Thymus (tissue), 14 donors: ENCODE results near the gene LHFPL2. TPM values are rescaled to one million over a fixed set of nuclear protein-coding genes. Genes with fewer than 3 reads are reported as not detected.
A peak's percentile ranks its signal among the peaks of the same experiment; 100 is the strongest.
"Not testable (repeated sequence)": the region's sequence is repeated elsewhere in the genome, so short reads cannot be mapped to it uniquely, and the experiment has no call there.

Experiments
- DNase-seq, 9 donors: peaks; one replicate each; pipeline ENCODE4 v3.0.0-alpha.2; 2013; ENCODE audit warnings: low spot score in 9 of 9, low read depth in 6 of 9, missing footprints in 1 of 9
- H3K27ac ChIP-seq, 2 donors: one replicate each; pipeline ENCODE4 v1.5.1; 2013; ENCODE audit warnings: control low read depth in 1 of 2, low read depth in 1 of 2, low read length in 1 of 2, mild to moderate bottlenecking in 1 of 2, moderate library complexity in 1 of 2
- H3K27me3 ChIP-seq, 2 donors: one replicate each; pipeline ENCODE4 v1.5.1; 2013; ENCODE audit warnings: low read length in 1 of 2; ENCODE audit not compliant: control insufficient read depth in 2 of 2, insufficient read depth in 1 of 2
- H3K36me3 ChIP-seq, 2 donors: one replicate each; pipeline ENCODE4 v1.5.1; 2013; ENCODE audit warnings: low read length in 1 of 2, mild to moderate bottlenecking in 1 of 2, moderate library complexity in 1 of 2; ENCODE audit not compliant: control insufficient read depth in 2 of 2, insufficient read depth in 2 of 2
- H3K4me1 ChIP-seq, 2 donors: one replicate each; pipeline ENCODE4 v1.5.1; 2013; ENCODE audit warnings: low read length in 2 of 2; ENCODE audit not compliant: control insufficient read depth in 2 of 2, insufficient read depth in 2 of 2
- H3K4me3 ChIP-seq, 2 donors: one replicate each; pipeline ENCODE4 v1.5.1; 2013; ENCODE audit warnings: low read length in 2 of 2, control low read depth in 1 of 2, mild to moderate bottlenecking in 1 of 2
- H3K9me3 ChIP-seq, 2 donors: one replicate each; pipeline ENCODE4 v1.5.1; 2013; ENCODE audit warnings: low read length in 1 of 2, mild to moderate bottlenecking in 1 of 2; ENCODE audit not compliant: control insufficient read depth in 2 of 2, insufficient read depth in 1 of 2
- WGBS: extraction: QIAGEN DNeasy Blood & Tissue Kit; methylation state at CpG from one replicate; pipeline ENCODE4 v1.1.7; 2013; 5-methylcytosine and 5-hydroxymethylcytosine counted together
- long read RNA-seq, 10 donors: transcript quantifications; one replicate each; lab custom pipeline, GENCODE V29; 2026
- polyA plus RNA-seq: library from polyadenylated mRNA; stranded (reverse); fragments of 200-250 nt; gene quantifications from one replicate; pipeline ENCODE4 v1.2.3, GENCODE V29; 2013
- total RNA-seq: library from RNA; stranded (reverse); fragments of 120-200 nt; gene quantifications from one replicate; pipeline ENCODE4 v1.2.4, GENCODE V29; 2013
- donor health status: healthy.

LHFPL2 gene
- 21.4 TPM for total RNA-seq
- 9.1 TPM for polyA plus RNA-seq
- long read RNA-seq, donor 1, result 0 reads
- long read RNA-seq, donor 2, result 0 reads
- long read RNA-seq, donor 3, full-length matches to known transcripts, result 2 of 2 reads
- long read RNA-seq, donor 3, partial matches to known transcripts, result 0 of 2 reads
- long read RNA-seq, donor 3, other reads (novel, unspliced or antisense), result 0 of 2 reads
- long read RNA-seq, donor 4, full-length matches to known transcripts, result 2 of 2 reads
- long read RNA-seq, donor 4, partial matches to known transcripts, result 0 of 2 reads
- long read RNA-seq, donor 4, other reads (novel, unspliced or antisense), result 0 of 2 reads
- long read RNA-seq, donor 5, full-length matches to known transcripts, result 5 of 5 reads
- long read RNA-seq, donor 5, partial matches to known transcripts, result 0 of 5 reads
- long read RNA-seq, donor 5, other reads (novel, unspliced or antisense), result 0 of 5 reads
- long read RNA-seq, donor 6, full-length matches to known transcripts, result 4 of 4 reads
- long read RNA-seq, donor 6, partial matches to known transcripts, result 0 of 4 reads
- long read RNA-seq, donor 6, other reads (novel, unspliced or antisense), result 0 of 4 reads
- long read RNA-seq, donor 7, full-length matches to known transcripts, result 2 of 2 reads
- long read RNA-seq, donor 7, partial matches to known transcripts, result 0 of 2 reads
- long read RNA-seq, donor 7, other reads (novel, unspliced or antisense), result 0 of 2 reads
- long read RNA-seq, donor 8, full-length matches to known transcripts, result 2 of 2 reads
- long read RNA-seq, donor 8, partial matches to known transcripts, result 0 of 2 reads
- long read RNA-seq, donor 8, other reads (novel, unspliced or antisense), result 0 of 2 reads
- long read RNA-seq, donor 9, full-length matches to known transcripts, result 4 of 4 reads
- long read RNA-seq, donor 9, partial matches to known transcripts, result 0 of 4 reads
- long read RNA-seq, donor 9, other reads (novel, unspliced or antisense), result 0 of 4 reads
- long read RNA-seq, donor 10, result 0 reads

DNA sequence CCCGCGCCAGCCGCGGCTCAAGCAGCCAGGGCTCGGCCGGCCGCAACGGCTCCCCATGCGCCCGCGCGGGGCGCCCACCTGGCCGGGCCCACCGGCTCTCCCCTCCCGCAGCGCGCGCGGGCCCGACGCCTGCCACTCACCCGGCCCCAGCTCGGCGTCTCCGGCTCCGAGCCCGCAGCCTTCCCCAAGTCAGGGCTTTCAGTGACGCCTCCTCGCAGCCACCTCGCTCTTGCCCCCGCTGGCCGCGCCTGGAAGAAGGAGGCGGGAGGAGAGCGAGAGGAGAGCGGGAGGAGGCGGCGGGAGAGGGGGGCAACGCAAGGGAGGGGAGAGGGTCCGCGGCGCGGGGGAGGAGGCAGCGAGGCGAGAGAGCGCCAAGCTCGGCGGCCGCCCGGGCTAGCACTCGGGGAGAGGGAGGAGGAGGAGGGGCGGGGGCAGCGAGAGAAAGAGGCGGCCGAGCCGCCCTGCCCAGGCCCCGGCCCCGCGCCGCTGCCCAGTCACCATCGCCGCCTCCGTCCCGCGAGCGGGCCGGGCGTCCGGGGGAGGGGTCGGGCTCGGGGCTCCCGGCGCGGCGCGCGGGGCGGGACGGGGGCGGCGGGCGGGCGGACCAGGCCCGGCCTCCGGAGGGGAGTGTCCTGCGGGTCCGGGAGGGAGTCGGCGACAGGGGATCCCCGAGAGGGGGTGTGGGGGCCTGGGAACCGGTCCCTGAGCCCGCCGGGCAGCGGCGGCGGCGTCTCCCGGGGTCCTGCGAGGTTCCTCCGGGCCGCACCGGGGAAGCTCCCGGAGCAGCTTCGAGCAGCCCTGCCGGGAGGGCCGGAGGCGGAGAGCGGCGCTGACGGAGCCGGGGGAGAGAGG, at the start of gene LHFPL2:
LHFPL2 (minus strand) TSS at position 414 of the 852 bp plus-strand sequence. CDS start 138,559 bp downstream, outside the sequence.
- Histone ChIP-seq H3K36me3 (no peaks in the 10 kb centered on the region), H3K27ac (peak within 1 kb of the TSS; percentile 66 to 84), H3K9me3 (no peaks in the 10 kb centered on the region), H3K4me1 (peaks cover 0 to 35% of the 10 kb centered on the region in 2 donors), H3K27me3 (peaks cover 0 to 37% of the 10 kb centered on the region in 2 donors), H3K4me3 (peak within 1 kb of the TSS; percentile 60 to 82)
- WGBS, result under 1% methylated on average over 110 of the region's 112 CpGs
- DNase-seq, result peak in 4 of 9 donors; percentile 45 to 69 (median 48)

GRCh38 chr5:78696637-78697036, 48.1 kb upstream of the LHFPL2 start:
- peaks cover 0 to 11% of the 10 kb centered on the region in 2 donors for H3K9me3 ChIP-seq
- no peaks in the 10 kb centered on the region for H3K27me3 ChIP-seq
- no peak overlapping the region for H3K4me3 ChIP-seq
- H3K4me1 ChIP-seq, result no peaks in the 10 kb centered on the region
- DNase-seq, result no peak
- no peaks in the 10 kb centered on the region for H3K36me3 ChIP-seq
- H3K27ac ChIP-seq, result no peak overlapping the region

GRCh38 chr5:78696052-78696451, 47.5 kb upstream of the LHFPL2 start:
- not testable (repeated sequence) for H3K4me1 ChIP-seq, H3K36me3 ChIP-seq, H3K27ac ChIP-seq, H3K27me3 ChIP-seq, H3K4me3 ChIP-seq, DNase-seq
- whole genome bisulfite sequencing, result 92% methylated on average over 4 of the region's 4 CpGs
- peaks cover 0 to 11% of the 10 kb centered on the region in 2 donors for H3K9me3 ChIP-seq

DNA sequence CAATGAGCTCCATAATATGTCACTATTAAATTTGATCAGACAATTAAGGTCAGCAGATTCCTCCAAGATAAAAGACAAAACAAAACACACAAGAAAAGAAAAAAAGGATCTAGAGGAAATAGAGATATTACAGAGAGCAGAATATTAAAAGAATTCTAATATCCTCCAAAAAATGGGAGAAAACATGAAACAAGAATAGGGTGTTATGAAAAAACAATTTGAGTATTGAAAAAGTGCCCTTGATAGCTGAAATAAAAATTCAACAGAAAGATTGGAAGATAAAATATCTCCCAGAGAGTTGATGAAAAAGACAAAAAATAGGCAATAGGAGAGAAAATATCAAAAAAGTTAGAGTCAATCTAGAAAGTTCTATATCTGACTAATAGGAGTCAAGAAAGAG, 44.8 kb upstream of the LHFPL2 start:
- no peak for DNase-seq
- H3K36me3 ChIP-seq, result no peaks in the 10 kb centered on the region
- no peak overlapping the region for H3K4me3 ChIP-seq
- H3K9me3 ChIP-seq, result peaks cover 0 to 11% of the 10 kb centered on the region in 2 donors
- H3K4me1 ChIP-seq, result peaks cover 2 to 5% of the 10 kb centered on the region in 2 donors
- no peak overlapping the region for H3K27ac ChIP-seq
- no peaks in the 10 kb centered on the region for H3K27me3 ChIP-seq

GRCh38 chr5:78691084-78691960, 42.8 kb upstream of the LHFPL2 start:
- Histone ChIP-seq H3K27ac (no peak overlapping the region), H3K9me3 (peaks cover 0 to 4% of the 10 kb centered on the region in 2 donors), H3K36me3 (no peaks in the 10 kb centered on the region), H3K27me3 (no peaks in the 10 kb centered on the region), H3K4me3 (no peak overlapping the region), H3K4me1 (peaks cover 2 to 5% of the 10 kb centered on the region in 2 donors)
- WGBS, result 96% methylated on average over 2 of the region's 2 CpGs
- no peak for DNase-seq

DNA sequence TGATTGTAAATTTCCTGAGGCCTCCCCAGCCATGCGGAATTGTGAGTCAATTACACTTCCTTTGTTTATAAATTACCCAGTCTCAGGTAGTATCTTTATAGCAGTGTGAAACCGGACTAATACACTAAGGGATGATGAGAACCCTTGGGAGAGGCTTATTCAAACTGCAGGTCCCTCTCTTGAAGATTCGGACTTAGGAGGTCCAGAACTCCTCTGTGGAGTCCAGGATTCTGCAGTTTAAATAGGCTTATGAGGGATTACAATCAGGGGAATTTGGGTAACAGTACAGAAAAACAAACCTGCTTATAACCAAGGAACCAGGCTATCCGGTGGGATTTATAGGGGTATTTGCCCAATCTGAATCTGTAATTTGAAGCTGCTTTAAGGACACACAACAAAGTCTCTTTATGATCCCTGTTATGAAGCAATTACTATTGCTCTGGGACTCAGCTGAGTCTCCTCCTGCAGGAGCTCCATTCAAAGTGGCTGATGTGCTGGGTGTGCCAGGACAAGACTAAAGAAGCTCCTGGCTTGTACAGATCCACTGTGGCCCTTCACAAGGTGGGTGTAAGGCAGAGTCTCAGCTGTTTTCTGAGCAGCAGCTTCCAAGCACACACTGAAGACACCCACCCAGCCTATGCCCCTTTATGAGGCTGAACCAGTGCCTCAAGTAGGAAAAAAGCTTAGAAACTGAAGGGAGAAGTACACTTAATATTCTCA, 41.8 kb upstream of the LHFPL2 start:
- no peaks in the 10 kb centered on the region for H3K27me3 ChIP-seq
- WGBS, result 94% methylated on average over 4 of the region's 4 CpGs
- no peak overlapping the region for H3K27ac ChIP-seq
- H3K36me3 ChIP-seq, result no peaks in the 10 kb centered on the region
- peaks cover 2 to 5% of the 10 kb centered on the region in 2 donors for H3K4me1 ChIP-seq
- no peak for DNase-seq
- H3K9me3 ChIP-seq, result no peaks in the 10 kb centered on the region
- H3K4me3 ChIP-seq, result no peak overlapping the region

GRCh38 chr5:78689540-78690252, 41.1 kb upstream of the LHFPL2 start:
- H3K4me1 ChIP-seq, result peaks cover 2 to 5% of the 10 kb centered on the region in 2 donors
- no peaks in the 10 kb centered on the region for H3K36me3 ChIP-seq
- no peak for DNase-seq
- H3K27ac ChIP-seq, result no peak overlapping the region
- H3K9me3 ChIP-seq, result no peaks in the 10 kb centered on the region
- H3K4me3 ChIP-seq, result no peak overlapping the region
- no peaks in the 10 kb centered on the region for H3K27me3 ChIP-seq
- 99% methylated on average over 3 of the region's 3 CpGs for WGBS
